HUES6 (cell line): ENCODE measurements around the gene C17orf50.

Source experiments
- H3K27ac ChIP-seq: 2 replicates; pipeline ENCODE4 v1.7.0; 2013; ENCODE audit warnings: low read depth, mild to moderate bottlenecking, low read length, inconsistent platforms
- H3K27me3 ChIP-seq: 2 replicates; pipeline ENCODE4 v1.6.1; 2013; ENCODE audit warnings: low read length; ENCODE audit not compliant: control insufficient read depth, insufficient read depth
- H3K36me3 ChIP-seq: 2 replicates; pipeline ENCODE4 v1.6.1; 2013; ENCODE audit warnings: low read length; ENCODE audit not compliant: control insufficient read depth, insufficient read depth
- H3K4me1 ChIP-seq: 2 replicates; pipeline ENCODE4 v1.6.1; 2013; ENCODE audit warnings: low read length; ENCODE audit not compliant: control insufficient read depth, insufficient read depth
- H3K4me3 ChIP-seq: 2 replicates; pipeline ENCODE4 v1.5.1; 2013; ENCODE audit warnings: low read depth, low read length
- H3K9ac ChIP-seq: one replicate; pipeline ENCODE4 v1.6.1; 2013; ENCODE audit warnings: mild to moderate bottlenecking, low read length
- H3K9me3 ChIP-seq: 2 replicates; pipeline ENCODE4 v1.6.1; 2013; ENCODE audit warnings: low read depth, low read length; ENCODE audit not compliant: control insufficient read depth, insufficient read depth

Gene C17orf50

GRCh38 chr17:35773129-35773528 is 12.4 kb downstream of the C17orf50 start:
- H3K9ac ChIP-seq: no peak overlapping the region
- H3K4me1 ChIP-seq: peaks cover 22% of the 10 kb centered on the region
- H3K27me3 ChIP-seq: no peaks in the 10 kb centered on the region
- H3K36me3 ChIP-seq: no peaks in the 10 kb centered on the region
- H3K27ac ChIP-seq: no peak overlapping the region
- H3K9me3 ChIP-seq: no peaks in the 10 kb centered on the region
- H3K4me3 ChIP-seq: no peak overlapping the region

DNA sequence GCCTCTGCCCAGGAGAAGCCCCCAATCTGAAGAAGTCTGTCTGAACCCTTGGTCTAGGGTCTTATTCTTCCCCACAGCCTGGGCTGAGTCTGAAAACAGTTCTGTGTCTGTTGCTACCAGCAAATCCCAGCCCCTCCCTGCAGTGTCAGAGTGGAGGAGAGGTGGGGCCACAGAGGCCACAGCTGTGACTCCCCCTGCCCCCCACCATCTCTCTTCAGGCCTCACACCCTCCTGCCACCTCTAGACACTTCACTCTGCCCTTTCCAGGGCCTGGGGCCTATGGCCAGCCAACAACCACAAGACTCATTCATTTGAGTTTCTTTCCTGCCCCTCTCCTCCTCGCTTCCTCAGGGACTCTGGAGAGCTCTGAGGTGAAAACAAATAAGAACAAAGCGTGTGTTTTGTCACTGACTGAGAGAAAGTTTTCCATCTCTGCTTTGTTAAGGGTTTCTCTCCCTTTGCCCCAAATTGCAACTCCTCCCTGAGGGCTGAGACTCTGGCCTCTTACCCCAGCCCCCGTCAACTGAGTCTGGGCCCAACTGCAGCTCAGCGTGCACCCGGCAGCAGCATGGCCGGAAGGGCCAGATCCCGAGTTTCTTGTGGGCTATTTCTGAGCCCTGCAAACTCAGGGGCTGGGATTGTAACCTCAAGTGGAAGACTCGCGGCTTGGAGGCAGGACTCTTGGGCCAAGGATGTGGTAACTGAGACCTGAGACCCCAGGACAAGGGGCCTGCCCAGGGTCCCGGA is 13.2 kb downstream of the C17orf50 start:
- Histone ChIP-seq H3K36me3 (no peaks in the 10 kb centered on the region), H3K27ac (no peak overlapping the region), H3K27me3 (no peaks in the 10 kb centered on the region), H3K4me1 (peaks cover 22% of the 10 kb centered on the region), H3K9ac (no peak overlapping the region), H3K9me3 (no peaks in the 10 kb centered on the region), H3K4me3 (no peak overlapping the region)

- Histone ChIP-seq H3K27me3 (no peaks in the 10 kb centered on the region), H3K4me1 (peaks cover 22% of the 10 kb centered on the region), H3K9me3 (no peaks in the 10 kb centered on the region), H3K27ac (no peak overlapping the region), H3K36me3 (no peaks in the 10 kb centered on the region), H3K4me3 (no peak overlapping the region), H3K9ac (no peak overlapping the region)
Observed at GRCh38 chr17:35774499-35774898, 13.8 kb downstream of the C17orf50 start.

DNA sequence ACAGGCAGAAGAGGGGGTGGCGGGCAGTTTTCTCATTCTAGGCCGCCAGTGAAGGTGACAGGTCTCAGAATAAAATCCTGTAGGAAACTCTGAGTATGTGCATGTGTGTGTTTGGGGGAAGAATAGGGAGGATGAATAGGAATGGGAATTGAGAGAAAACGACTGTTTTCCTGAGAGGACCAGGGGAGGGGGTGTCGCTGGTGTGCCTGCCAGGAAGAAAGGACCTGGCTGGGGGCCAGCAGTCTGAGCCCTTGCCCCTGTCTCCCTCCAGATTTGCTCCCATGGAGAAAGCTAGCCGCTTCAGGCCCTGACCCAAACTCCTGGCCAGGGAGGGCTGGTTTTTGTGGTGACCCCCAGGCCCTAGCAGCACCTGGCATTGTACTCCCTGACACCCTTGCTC is 14.4 kb downstream of the C17orf50 start:
- H3K36me3 ChIP-seq: no peaks in the 10 kb centered on the region
- no peaks in the 10 kb centered on the region for H3K27me3 ChIP-seq
- H3K9ac ChIP-seq: no peak overlapping the region
- H3K27ac ChIP-seq: no peak overlapping the region
- H3K9me3 ChIP-seq: no peaks in the 10 kb centered on the region
- H3K4me1 ChIP-seq: peaks cover 22% of the 10 kb centered on the region
- H3K4me3 ChIP-seq: no peak overlapping the region

- H3K36me3 ChIP-seq: no peaks in the 10 kb centered on the region
- no peaks in the 10 kb centered on the region for H3K27me3 ChIP-seq
- H3K9me3 ChIP-seq: no peaks in the 10 kb centered on the region
- H3K4me1 ChIP-seq: peaks cover 22% of the 10 kb centered on the region
- no peak overlapping the region for H3K27ac ChIP-seq
- no peak overlapping the region for H3K9ac ChIP-seq
- H3K4me3 ChIP-seq: no peak overlapping the region
Observed at GRCh38 chr17:35775583-35775982, 14.9 kb downstream of the C17orf50 start.

DNA sequence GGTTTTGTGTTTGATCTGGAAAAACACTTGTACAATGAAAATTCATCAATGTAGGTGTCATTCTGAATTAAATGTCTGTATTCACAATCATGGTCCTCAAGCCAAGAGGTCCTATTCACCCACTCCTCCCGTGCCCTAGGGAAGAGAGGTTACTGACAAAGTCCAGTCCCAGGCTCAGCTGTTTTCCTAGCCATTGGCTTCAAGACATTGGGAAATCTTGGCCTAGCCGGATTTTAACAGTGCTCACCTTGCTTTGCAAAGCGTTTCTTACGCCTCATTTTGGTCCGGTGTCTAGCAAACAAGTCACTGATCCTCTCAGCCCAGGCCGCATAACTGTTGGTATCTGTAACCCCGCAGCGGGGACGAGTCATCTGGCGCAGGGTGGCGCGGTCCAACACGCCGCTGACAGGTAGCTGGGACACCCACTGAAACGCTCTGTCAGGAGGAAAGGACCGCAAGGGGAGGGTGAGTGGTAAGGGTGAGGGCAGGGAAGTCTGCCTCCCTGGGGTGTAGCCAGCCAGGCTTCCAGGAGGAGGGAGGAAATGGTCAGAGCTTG is 18.0 kb downstream of the C17orf50 start:
- no peaks in the 10 kb centered on the region for H3K36me3 ChIP-seq
- no peaks in the 10 kb centered on the region for H3K9me3 ChIP-seq
- peaks cover 16% of the 10 kb centered on the region for H3K4me1 ChIP-seq
- peaks cover 2% of the 10 kb centered on the region; the same call in 1 of the 2 replicates for H3K27me3 ChIP-seq
- no peak overlapping the region for H3K9ac ChIP-seq
- H3K4me3 ChIP-seq: no peak overlapping the region
- no peak overlapping the region for H3K27ac ChIP-seq

GRCh38 chr17:35780950-35781349 is 20.3 kb downstream of the C17orf50 start:
- Histone ChIP-seq H3K9me3 (no peaks in the 10 kb centered on the region), H3K27me3 (peaks cover 2% of the 10 kb centered on the region; the same call in 1 of the 2 replicates)

GRCh38 chr17:35784895-35785294 is 24.2 kb downstream of the C17orf50 start:
- no peaks in the 10 kb centered on the region; the same call in 1 of the 2 replicates for H3K4me1 ChIP-seq

More at GRCh38 chr17:35780950-35781349, 20.3 kb downstream of the C17orf50 start:
- no peak overlapping the region for H3K9ac ChIP-seq
- no peaks in the 10 kb centered on the region for H3K36me3 ChIP-seq
- H3K4me1 ChIP-seq: no peaks in the 10 kb centered on the region
- H3K4me3 ChIP-seq: no peak overlapping the region
- no peak overlapping the region for H3K27ac ChIP-seq

DNA sequence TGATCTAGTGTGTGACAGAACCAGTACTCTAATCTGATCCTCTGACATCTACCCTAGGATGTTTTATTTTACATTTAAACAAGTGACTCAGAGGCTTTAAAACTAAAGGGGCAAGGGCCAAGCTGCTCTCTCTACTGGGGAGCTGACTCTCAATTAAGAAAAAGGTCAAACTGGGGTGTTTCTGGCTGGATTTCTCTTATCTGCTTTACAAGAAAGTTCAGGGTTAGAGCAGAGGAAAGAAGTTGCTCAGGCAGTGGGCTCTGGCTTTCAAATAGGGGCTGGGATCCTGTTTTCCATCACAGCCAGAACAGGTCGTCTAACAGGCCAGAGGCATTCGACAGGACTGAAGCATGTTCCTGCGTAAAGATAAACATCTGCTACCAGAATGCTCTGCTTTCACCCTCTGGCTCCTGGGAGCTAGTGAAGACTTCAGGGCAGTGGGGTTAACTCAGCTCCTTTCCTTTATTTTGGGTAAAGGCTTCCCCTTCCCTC is 26.3 kb downstream of the C17orf50 start:
- Histone ChIP-seq H3K36me3 (no peaks in the 10 kb centered on the region), H3K9ac (no peak overlapping the region), H3K4me3 (no peak overlapping the region), H3K4me1 (no peaks in the 10 kb centered on the region; the same call in 1 of the 2 replicates), H3K27ac (no peak overlapping the region), H3K27me3 (peaks cover 20% of the 10 kb centered on the region), H3K9me3 (no peaks in the 10 kb centered on the region)

More at GRCh38 chr17:35784895-35785294, 24.2 kb downstream of the C17orf50 start:
- H3K27me3 ChIP-seq: peaks cover 12% of the 10 kb centered on the region
- no peaks in the 10 kb centered on the region for H3K9me3 ChIP-seq
- no peak overlapping the region for H3K27ac ChIP-seq
- no peak overlapping the region for H3K4me3 ChIP-seq
- no peak overlapping the region for H3K9ac ChIP-seq
- H3K36me3 ChIP-seq: no peaks in the 10 kb centered on the region

DNA sequence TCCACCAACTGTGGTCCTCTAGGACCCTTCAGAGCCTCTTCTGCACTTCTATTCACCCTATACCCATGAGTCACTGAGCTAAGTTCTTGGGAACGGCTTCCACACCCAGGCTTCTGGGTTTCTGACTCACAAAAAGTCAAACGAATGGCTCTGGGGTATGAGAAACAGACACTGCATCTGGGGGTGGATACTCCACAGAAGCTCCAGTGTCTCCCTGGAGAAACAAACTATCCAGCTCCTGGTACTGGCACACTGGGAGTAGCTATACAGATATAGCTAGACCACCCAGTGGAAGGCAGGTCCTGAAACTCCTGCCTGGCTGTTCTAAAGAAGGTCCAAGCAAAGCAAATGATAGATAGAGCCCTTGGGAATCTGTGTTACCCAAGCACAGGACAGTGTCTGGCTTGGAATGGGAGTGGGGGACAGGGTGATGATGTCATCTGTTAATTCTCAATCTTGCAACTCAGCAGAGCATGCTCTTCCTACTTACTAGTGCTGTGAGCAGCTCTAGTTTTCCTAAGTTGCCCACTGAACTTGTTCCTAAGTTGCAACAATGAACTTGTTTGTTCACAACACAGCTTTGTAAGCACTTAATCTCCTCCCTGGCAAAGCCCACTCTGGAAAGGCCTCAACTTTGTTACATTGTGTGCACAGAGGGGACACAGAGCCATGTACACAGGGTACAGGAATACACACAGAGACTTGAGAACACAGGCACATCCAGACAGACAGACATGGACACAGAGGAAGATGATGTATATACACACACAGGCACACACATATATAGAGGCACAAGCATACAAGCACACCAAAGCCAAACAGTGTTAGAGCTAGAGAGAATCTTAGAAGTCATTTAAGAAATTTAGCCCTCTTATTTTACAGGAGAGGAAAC is 28.0 kb downstream of the C17orf50 start:
- Histone ChIP-seq H3K4me1 (peaks cover 4% of the 10 kb centered on the region; the same call in 1 of the 2 replicates), H3K27me3 (peaks cover 35% of the 10 kb centered on the region), H3K36me3 (no peaks in the 10 kb centered on the region), H3K9me3 (no peaks in the 10 kb centered on the region), H3K4me3 (no peak overlapping the region), H3K27ac (no peak overlapping the region), H3K9ac (no peak overlapping the region)
